Transverse colon (tissue), 4 donors: ENCODE results near the gene ZNF484. TPM values are rescaled to one million over a fixed set of nuclear protein-coding genes. Genes with fewer than 3 reads are reported as not detected.
"Not testable (repeated sequence)": the region's sequence is repeated elsewhere in the genome, so short reads cannot be mapped to it uniquely, and the experiment has no call there.

ENCODE experiments used
- DNase-seq: peaks from one replicate; pipeline ENCODE4 v3.0.0-alpha.2; 2019
- H3K27ac ChIP-seq, 4 donors: fragments of 200-600 bp; sonication (generic); 2 replicates each; pipeline ENCODE4 v1.5.1; 2016 to 2018; ENCODE audit warnings: inconsistent platforms in 4 of 4
- H3K27me3 ChIP-seq: fragments of 200-600 bp; sonication (generic); 2 replicates; pipeline ENCODE4 v1.5.1; 2017; ENCODE audit warnings: inconsistent platforms
- H3K36me3 ChIP-seq, 4 donors: fragments of 200-600 bp; sonication (generic); 2 replicates each; pipeline ENCODE4 v1.5.1; 2017 to 2019; ENCODE audit warnings: inconsistent platforms in 4 of 4
- H3K4me1 ChIP-seq, 4 donors: fragments of 200-600 bp; sonication (generic); 2 replicates each; pipeline ENCODE4 v1.5.1; 2017 to 2020; ENCODE audit warnings: inconsistent platforms in 4 of 4
- H3K4me3 ChIP-seq, 4 donors: fragments of 200-600 bp; sonication (generic); 1 replicate in 1 of 4; 2 replicates in 3 of 4; pipeline versions ENCODE4 v1.5.1 to v1.6.1; 2017 to 2019; ENCODE audit warnings: inconsistent platforms in 4 of 4
- H3K9me3 ChIP-seq, 2 donors: fragments of 200-600 bp; sonication (generic); 2 replicates each; pipeline ENCODE4 v1.5.1; 2017 to 2019; ENCODE audit warnings: inconsistent platforms in 2 of 2
- CTCF ChIP-seq, 5 experiments: fragments of 200-600 bp in 3 of 5; fragments of 450-650 bp in 2 of 5; sonication (generic) in 3 of 5; IDR thresholded peaks; 1 replicate in 2 of 5; 2 replicates in 3 of 5; pipeline ENCODE4 v1.5.1; 2016 to 2017; ENCODE audit warnings: antibody characterized with exemption in 5 of 5, inconsistent platforms in 3 of 5, mild to moderate bottlenecking in 2 of 5, moderate library complexity in 1 of 5
- EP300 ChIP-seq: sonication (generic); formaldehyde crosslinking; IDR thresholded peaks from one replicate; pipeline ENCODE4 v1.6.1; 2017; ENCODE audit warnings: antibody characterized with exemption, low read depth
- POLR2A ChIP-seq: fragments of 450-650 bp; IDR thresholded peaks from one replicate; pipeline ENCODE4 v1.6.1; 2016; ENCODE audit warnings: antibody characterized with exemption, mild to moderate bottlenecking, moderate library complexity
- POLR2AphosphoS5 ChIP-seq, 3 donors: sonication (generic); formaldehyde crosslinking; IDR thresholded peaks; one replicate each; pipeline ENCODE4 v1.6.1; 2016; ENCODE audit warnings: antibody characterized with exemption in 3 of 3
- WGBS, 2 donors: methylation state at CpG; one replicate each; pipeline ENCODE4 v1.1.5; 2018; ENCODE audit warnings: low coverage in 1 of 2; 5-methylcytosine and 5-hydroxymethylcytosine counted together
- in situ Hi-C, 4 donors: fragments of 200-750 bp; cut with MboI; loops; one replicate each; pipeline versions ENCODE4 v1.15.0 to v1.15.1; 2017; ENCODE audit warnings: low sequenced_read_pairs in 3 of 4, low pct_ligation_motif_present in 1 of 4, low pct_unique_long_range_greater_than_20kb in 1 of 4
- intact Hi-C: fragments of 100-400 bp; cut with DNase I; formaldehyde crosslinking; loops from one replicate; pipeline ENCODE4 v1.15.1; 2023; ENCODE audit warnings: low total_unique reads
- total RNA-seq, 4 donors: library from RNA; depleted of rRNA; stranded (reverse); fragments of >200 nt; gene quantifications; one replicate each; pipeline ENCODE4 v1.1.0, GENCODE V29; 2016

Gene ZNF484
- total RNA-seq, 4 donors from 2014 or later = 1.2 to 9.7 (median 6.9) TPM

GRCh38 chr9:92911511-92912475 lies 34.0 kb upstream of the ZNF484 start:
- intact Hi-C loops (no loop called here), in situ Hi-C loops (no loop called here)
- Histone ChIP-seq H3K4me1 (peaks cover 0 to 6% (median 4%) of the 10 kb centered on the region in 4 donors), H3K4me3 (no peak overlapping the region), H3K36me3 (no peaks in the 10 kb centered on the region), H3K27me3 (peaks cover 56% of the 10 kb centered on the region), H3K27ac (no peak overlapping the region), H3K9me3 (no peaks in the 10 kb centered on the region)
- DNase-seq = peak; percentile 21
- TF ChIP-seq CTCF (IDR thresholded peaks at IDR 0.05) (no peak), EP300 (no peak)
- WGBS, 2 donors = 26 to 38% methylated on average over 11 of the region's 11 CpGs

- H3K4me3 ChIP-seq, in situ Hi-C loops, H3K36me3 ChIP-seq, H3K27ac ChIP-seq, H3K9me3 ChIP-seq, DNase-seq, H3K4me1 ChIP-seq, intact Hi-C loops: not testable (repeated sequence)
- WGBS, 2 donors = 70% methylated on average over 6 of the region's 6 CpGs; no CpG with 5 or more reads in 1 of the 2 donors
- peaks cover 35% of the 10 kb centered on the region for H3K27me3 ChIP-seq
Observed at GRCh38 chr9:92905137-92905536, 27.3 kb upstream of the ZNF484 start.

GRCh38 chr9:92897323-92897722 lies 19.5 kb upstream of the ZNF484 start:
- TF ChIP-seq POLR2AphosphoS5 (IDR thresholded peaks at IDR 0.05) = no peak
- TF ChIP-seq EP300 = no peak
- no peak for TF ChIP-seq CTCF (IDR thresholded peaks at IDR 0.05)
- no peak for TF ChIP-seq POLR2A
- 85% methylated on average over 3 of the region's 3 CpGs; no CpG with 5 or more reads in 1 of the 2 donors for WGBS, 2 donors
- H3K4me3 ChIP-seq = no peak overlapping the region
- no peaks in the 10 kb centered on the region for H3K36me3 ChIP-seq
- DNase-seq = no peak
- H3K27ac ChIP-seq = no peak overlapping the region
- H3K27me3 ChIP-seq = no peaks in the 10 kb centered on the region
- in situ Hi-C loops (no loop called here), intact Hi-C loops (no loop called here)
- H3K4me1 ChIP-seq = no peaks in the 10 kb centered on the region
- H3K9me3 ChIP-seq = no peaks in the 10 kb centered on the region

- H3K4me3 ChIP-seq = no peak overlapping the region
- no peaks in the 10 kb centered on the region for H3K36me3 ChIP-seq
- in situ Hi-C loops = no loop called here
- no peak for DNase-seq
- no peak for TF ChIP-seq POLR2A
- TF ChIP-seq CTCF (IDR thresholded peaks at IDR 0.05) = no peak
- TF ChIP-seq POLR2AphosphoS5 (IDR thresholded peaks at IDR 0.05) = no peak
- no peak for TF ChIP-seq EP300
- no peak overlapping the region for H3K27ac ChIP-seq
- H3K4me1 ChIP-seq = no peaks in the 10 kb centered on the region
- H3K9me3 ChIP-seq = no peaks in the 10 kb centered on the region
- H3K27me3 ChIP-seq = no peaks in the 10 kb centered on the region
- 100% methylated on average over 2 of the region's 3 CpGs; no CpG with 5 or more reads in 1 of the 2 donors for WGBS, 2 donors
- intact Hi-C loops = no loop called here
Observed at GRCh38 chr9:92895812-92896436, 18.1 kb upstream of the ZNF484 start.
